H1 (cell line): Measurements from ENCODE around the gene KIFC1. TPM values are rescaled to one million over a fixed set of nuclear protein-coding genes. Genes with fewer than 3 reads are reported as not detected.

ENCODE experiments used
- CTCF ChIA-PET: fragments of 300-600 bp; sonication (Branson Sonifier 250); formaldehyde crosslinking; loops from one replicate; lab custom pipeline; 2021; ENCODE audit not compliant: partially characterized antibody; lab: Charles Lee
- POLR2A ChIA-PET: fragments of 300-600 bp; sonication (Branson Sonifier 250); formaldehyde crosslinking; loops from one replicate; lab custom pipeline; 2021; ENCODE audit warnings: inconsistent platforms; ENCODE audit not compliant: partially characterized antibody; lab: Charles Lee
- DNase-seq, 2 experiments: peaks; one replicate each; pipeline versions ENCODE4 v3.0.0 to v3.0.0-alpha.2; 2010 to 2022; ENCODE audit warnings: low spot score in 2 of 2, low read depth in 1 of 2, mixed read lengths in 1 of 2
- FAIRE-seq: peaks from 2 replicates; lab custom pipeline; 2011; peaks lifted over from hg19 to GRCh38; lab: Jason Lieb, UNC
- H2AFZ ChIP-seq: 2 replicates; pipeline ENCODE4 v1.8.1; 2012; ENCODE audit warnings: low read length, inconsistent platforms
- H2AK5ac ChIP-seq: 2 replicates; pipeline ENCODE4 v1.6.1; 2013; ENCODE audit warnings: low read depth, low read length
- H2BK120ac ChIP-seq: replicated peaks from 2 replicates; pipeline ENCODE3; 2013; ENCODE audit warnings: low read depth, low read length, inconsistent platforms
- H2BK12ac ChIP-seq: 2 replicates; pipeline ENCODE4 v1.6.1; 2013; ENCODE audit warnings: low read depth, low read length
- H2BK15ac ChIP-seq: 2 replicates; pipeline ENCODE4 v1.6.1; 2013; ENCODE audit warnings: low read length
- H2BK20ac ChIP-seq: 2 replicates; pipeline ENCODE4 v1.6.1; 2013; ENCODE audit warnings: low read length
- H2BK5ac ChIP-seq: 2 replicates; pipeline ENCODE4 v1.6.1; 2013; ENCODE audit warnings: low read depth, low read length
- H3K14ac ChIP-seq: 2 replicates; pipeline ENCODE4 v1.6.1; 2013; ENCODE audit warnings: inconsistent platforms; ENCODE audit not compliant: insufficient read length
- H3K18ac ChIP-seq: 2 replicates; pipeline ENCODE4 v1.6.1; 2013; ENCODE audit warnings: low read length; ENCODE audit errors: extremely low read depth
- H3K23ac ChIP-seq: 2 replicates; pipeline ENCODE4 v1.6.1; 2013; ENCODE audit warnings: inconsistent platforms; ENCODE audit not compliant: insufficient read length
- H3K23me2 ChIP-seq: 2 replicates; pipeline ENCODE4 v1.6.1; 2013; ENCODE audit warnings: low read depth, low read length
- H3K27ac ChIP-seq: 2 replicates; pipeline ENCODE4 v1.6.1; 2011; ENCODE audit warnings: low read depth, low read length, inconsistent platforms
- H3K27me3 ChIP-seq, 4 experiments: replicated peaks in 1 of 4; 1 replicate in 1 of 4; 2 replicates in 3 of 4; pipeline versions ENCODE4 v1.6.1 to v1.8.1; 2011 to 2013; ENCODE audit warnings: low read length in 3 of 4, mild to moderate bottlenecking in 3 of 4, inconsistent platforms in 2 of 4, mixed read lengths in 2 of 4, moderate library complexity in 1 of 4; ENCODE audit not compliant: control insufficient read depth in 3 of 4, insufficient read depth in 3 of 4; ENCODE audit errors: extremely low read depth in 1 of 4
- H3K36me3 ChIP-seq, 4 experiments: 2 replicates each; pipeline versions ENCODE4 v1.6.1 to v1.8.1; 2011 to 2013; ENCODE audit warnings: mild to moderate bottlenecking in 4 of 4, low read length in 3 of 4, moderate library complexity in 2 of 4, control low read depth in 1 of 4, inconsistent platforms in 1 of 4; ENCODE audit not compliant: insufficient read depth in 4 of 4, control insufficient read depth in 2 of 4
- H3K4ac ChIP-seq: replicated peaks from 2 replicates; pipeline ENCODE3; 2013; ENCODE audit warnings: low read length, low read depth, mixed read lengths, inconsistent platforms; ENCODE audit not compliant: insufficient read length
- H3K4me1 ChIP-seq, 4 experiments: replicated peaks in 1 of 4; 1 replicate in 1 of 4; 2 replicates in 3 of 4; pipeline versions ENCODE4 v1.6.1 to v1.8.1; 2011 to 2013; ENCODE audit warnings: low read length in 3 of 4, inconsistent platforms in 2 of 4, mixed read lengths in 1 of 4; ENCODE audit not compliant: insufficient read depth in 4 of 4, control insufficient read depth in 3 of 4
- H3K4me2 ChIP-seq, 2 experiments: 2 replicates each; pipeline versions ENCODE4 v1.6.1 to v1.8.1; 2011 to 2013; ENCODE audit warnings: low read depth in 2 of 2, low read length in 2 of 2, control low read depth in 1 of 2, inconsistent platforms in 1 of 2, mild to moderate bottlenecking in 1 of 2; ENCODE audit not compliant: insufficient read depth in 1 of 2
- H3K4me3 ChIP-seq, 4 experiments: fragments of 200-600, 300-600 bp in 1 of 4; sonication (generic), shearing (Covaris generic), sonication (Bioruptor Twin) in 1 of 4; 2 replicates each; pipeline versions ENCODE4 v1.5.1 to v1.8.1; 2011 to 2016; ENCODE audit warnings: low read length in 4 of 4, low read depth in 3 of 4, control low read depth in 2 of 4, inconsistent platforms in 2 of 4, mild to moderate bottlenecking in 2 of 4, mixed read lengths in 1 of 4, moderate library complexity in 1 of 4; ENCODE audit not compliant: insufficient read depth in 2 of 4; ENCODE audit errors: extremely low read depth in 1 of 4
- H3K56ac ChIP-seq: replicated peaks from 2 replicates; pipeline ENCODE3; 2013; ENCODE audit warnings: low read depth, mild to moderate bottlenecking, mixed read lengths, low read length, inconsistent platforms; ENCODE audit not compliant: insufficient read length
- H3K79me1 ChIP-seq: 2 replicates; pipeline ENCODE4 v1.6.1; 2013; ENCODE audit warnings: low read depth, low read length, control low read depth
- H3K79me2 ChIP-seq, 2 experiments: 2 replicates each; pipeline versions ENCODE4 v1.6.1 to v1.8.1; 2012 to 2013; ENCODE audit warnings: low read length in 2 of 2, mild to moderate bottlenecking in 2 of 2, inconsistent platforms in 1 of 2; ENCODE audit not compliant: insufficient read depth in 2 of 2, control insufficient read depth in 1 of 2
- H3K9ac ChIP-seq, 4 experiments: replicated peaks in 1 of 4; 1 replicate in 1 of 4; 2 replicates in 3 of 4; pipeline versions ENCODE4 v1.6.1 to v1.8.1; 2011 to 2013; ENCODE audit warnings: low read depth in 3 of 4, low read length in 3 of 4, control low read depth in 2 of 4, mild to moderate bottlenecking in 2 of 4, moderate library complexity in 2 of 4, inconsistent platforms in 1 of 4; ENCODE audit errors: extremely low read depth in 1 of 4
- H3K9me3 ChIP-seq, 2 experiments: 2 replicates each; pipeline versions ENCODE4 v1.6.1 to v1.8.1; 2012 to 2013; ENCODE audit warnings: mild to moderate bottlenecking in 2 of 2, moderate library complexity in 2 of 2, control low read depth in 1 of 2, inconsistent platforms in 1 of 2, low read depth in 1 of 2, low read length in 1 of 2, mixed read lengths in 1 of 2; ENCODE audit not compliant: insufficient read depth in 2 of 2
- H4K20me1 ChIP-seq, 2 experiments: replicated peaks in 1 of 2; 2 replicates each; pipeline versions ENCODE3 to v1.8.1; 2011 to 2013; ENCODE audit warnings: inconsistent platforms in 2 of 2, low read length in 2 of 2, mild to moderate bottlenecking in 1 of 2; ENCODE audit not compliant: insufficient read depth in 2 of 2, control insufficient read depth in 1 of 2
- H4K5ac ChIP-seq: 2 replicates; pipeline ENCODE4 v1.6.1; 2013; ENCODE audit warnings: low read length, low read depth, mixed read lengths, inconsistent platforms; ENCODE audit not compliant: insufficient read length
- H4K8ac ChIP-seq: 2 replicates; pipeline ENCODE4 v1.8.0; 2013; ENCODE audit warnings: mild to moderate bottlenecking, moderate library complexity, low read length, inconsistent platforms; ENCODE audit not compliant: insufficient read depth; ENCODE audit errors: extremely low read depth
- H4K91ac ChIP-seq: replicated peaks from 2 replicates; pipeline ENCODE3; 2013; ENCODE audit warnings: low read length, mixed read lengths, inconsistent platforms; ENCODE audit not compliant: insufficient read length
- MAFK ChIP-seq: IDR thresholded peaks from 2 replicates; pipeline ENCODE4 v1.6.1; 2012; ENCODE audit warnings: low read depth, mild to moderate bottlenecking, improper control_type of control experiment, low read length
- USF2 ChIP-seq: IDR thresholded peaks from 2 replicates; pipeline ENCODE4 v1.6.1; 2011; ENCODE audit warnings: low read length, improper control_type of control experiment
- WGBS, 2 experiments: shearing (Covaris generic) in 1 of 2; methylation state at CpG; one replicate each; pipeline versions ENCODE4 v1.1.6 to v1.1.7; 2013 to 2015; ENCODE audit warnings: low lambda C conversion rate in 2 of 2, mixed read lengths in 2 of 2, inconsistent platforms in 1 of 2, low coverage in 1 of 2, missing lambda C conversion rate in 1 of 2; ENCODE audit not compliant: insufficient replicate concordance in 2 of 2, insufficient coverage in 1 of 2, insufficient read length in 1 of 2; ENCODE audit errors: extremely low coverage in 1 of 2, missing lambda C conversion rate in 1 of 2; 5-methylcytosine and 5-hydroxymethylcytosine counted together
- polyA plus RNA-seq, 7 experiments: library from polyadenylated mRNA; depleted of rRNA in 3 of 7; stranded (reverse) in 5 of 7; unstranded in 2 of 7; fragments of >200 nt in 5 of 7; fragments of 200-250 nt in 2 of 7; gene quantifications; 1 replicate in 5 of 7; 2 replicates in 1 of 7; 4 replicates in 1 of 7; pipeline versions ENCODE4 v1.2.1 to v1.2.3, GENCODE V29; 2011 to 2013; ENCODE audit warnings: missing spikeins in 2 of 7, mixed read lengths in 2 of 7
- total RNA-seq: library from RNA; stranded (reverse); fragmentation: NEBNext Ultra II Directional; extraction: Animal tissue kit (Norgen Biotek cat#: 25700); gene quantifications from 2 replicates; pipeline ENCODE4 v1.2.1, GENCODE V29; 2021

KIFC1 gene
- total and polyA plus RNA-seq, 2 of the 8 experiments (the other 6 are each of a cell fraction or from before 2014, with no cell fraction given) = 46.6 to 64.3 TPM

- TF ChIP-seq USF2 (no peak), MAFK (no peak)
- TF ChIP-seq, all 59 proteins: peak for 0
- H3K9ac ChIP-seq = no peak overlapping the region
- H4K20me1 ChIP-seq = peaks cover 0 to 9% of the 10 kb centered on the region in 2 experiments
- peak overlapping the region; percentile 83 to 87 for H3K4me2 ChIP-seq
- 22% methylated on average over 8 of the region's 12 CpGs; no CpG with 5 or more reads in 1 of the 2 experiments for WGBS, 2 experiments
- H2AK5ac ChIP-seq = peak overlapping the region; percentile 94
- H2BK20ac ChIP-seq = no peak overlapping the region
- peaks cover 13 to 67% of the 10 kb centered on the region in 2 experiments for H3K79me2 ChIP-seq
- POLR2A ChIA-PET = interaction anchor here (0.6 to 3.6 kb wide), 13 partner anchors 8 to 331 kb away, joined by 3 to 23 read pairs (median 5); partner anchors contain the start of genes CUTA, PHF1 and ZBTB9
- FAIRE-seq (no peak), DNase-seq (no peak)
- no peak overlapping the region for H2BK120ac ChIP-seq
- peak overlapping the region; percentile 62; the same call in 1 of the 2 replicates for H2BK12ac ChIP-seq
- H3K4ac ChIP-seq = no peak overlapping the region
- no peaks in the 10 kb centered on the region for H3K9me3 ChIP-seq
- H3K4me3 ChIP-seq = peak overlapping the region; percentile 47 to 77 (median 58); a peak in 7 of 8 replicates
- no peak overlapping the region for H3K18ac ChIP-seq
- no peaks in the 10 kb centered on the region for H3K27me3 ChIP-seq
- H3K23ac ChIP-seq = no peak overlapping the region
- no peak overlapping the region for H3K14ac ChIP-seq
- H3K23me2 ChIP-seq = peaks cover 26% of the 10 kb centered on the region
- H3K27ac ChIP-seq = no peak overlapping the region; the same call in 1 of the 2 replicates
- H4K8ac ChIP-seq = no peak overlapping the region
- H3K79me1 ChIP-seq = peaks cover 14% of the 10 kb centered on the region
- no peak overlapping the region for H2AFZ ChIP-seq
- CTCF ChIA-PET = interaction anchor here (1.0 to 4.4 kb wide), 11 partner anchors 11 to 179 kb away, joined by 3 to 37 read pairs (median 4); partner anchors contain the start of gene CUTA
- 0 out of 2 replicates have a peak overlapping the region, but pooled peaks have one; percentile 30 for H2BK5ac ChIP-seq
- no peak overlapping the region for H3K56ac ChIP-seq
- H4K91ac ChIP-seq = peak overlapping the region; percentile 59
- H3K36me3 ChIP-seq = peaks cover 0 to 11% (median 8%) of the 10 kb centered on the region in 4 experiments; a peak in 5 of 8 replicates
- H4K5ac ChIP-seq = no peak overlapping the region
- peaks cover 11 to 43% (median 19%) of the 10 kb centered on the region in 4 experiments for H3K4me1 ChIP-seq
- peak overlapping the region; percentile 46; the same call in 1 of the 2 replicates for H2BK15ac ChIP-seq
Observed at GRCh38 chr6:33426590-33427511, 35.2 kb downstream of the KIFC1 start.
